Superior temporal gyrus (tissue), 1 donor: ENCODE results near the gene PKD2L1.
A peak's percentile ranks its signal among the peaks of the same experiment; 100 is the strongest.
"Not testable (repeated sequence)": the region's sequence is repeated elsewhere in the genome, so short reads cannot be mapped to it uniquely, and the experiment has no call there.

ENCODE experiments used
- DNase-seq: peaks from one replicate; pipeline ENCODE4 v3.0.0-alpha.2; 2016; ENCODE audit errors: extremely low spot score

Gene PKD2L1

DNA sequence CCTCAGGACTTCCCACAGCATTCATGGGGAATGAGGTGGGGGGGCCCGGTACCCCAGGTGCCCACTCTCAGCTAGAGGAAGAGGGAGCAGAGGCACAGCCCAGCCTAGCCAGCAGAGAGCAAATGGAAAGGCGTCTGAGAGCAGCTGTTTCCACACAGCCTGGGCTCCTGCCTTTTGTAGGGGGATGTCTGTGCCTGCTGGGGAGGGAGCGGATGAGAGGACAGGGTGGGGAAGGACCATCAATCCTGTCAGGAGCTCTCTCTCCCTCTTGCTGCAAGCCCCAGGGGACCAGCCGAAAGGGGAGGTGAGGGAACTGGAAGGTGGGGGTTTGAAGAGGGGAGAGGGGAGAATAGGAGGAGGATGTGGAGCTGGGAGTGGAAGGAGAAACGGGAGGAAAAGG lies at the start of gene PKD2L1:
PKD2L1 (minus strand) TSS at position 150 of the 400 bp plus-strand sequence; CDS start at position 25, 125 bp downstream.
- no peak for DNase-seq

DNA sequence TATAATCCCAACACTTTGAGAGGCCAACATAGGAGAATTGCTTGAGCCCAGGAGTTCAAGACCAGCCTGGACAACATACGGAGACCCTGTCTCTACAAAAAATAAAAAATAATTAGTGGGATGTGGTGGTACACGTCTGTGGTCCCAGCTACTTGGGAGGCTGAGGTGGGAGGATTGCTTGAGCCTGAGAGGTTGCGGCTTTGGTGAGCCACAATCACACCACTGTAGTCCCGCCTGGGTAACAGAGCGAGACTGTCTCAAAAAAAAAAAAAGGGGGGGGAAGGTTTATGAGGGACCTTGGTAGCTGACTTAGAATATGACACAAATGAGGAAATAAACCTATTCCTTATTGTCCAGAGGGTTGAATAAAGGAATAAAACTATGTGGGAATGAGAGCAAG lies 47.8 kb upstream of the PKD2L1 start:
- DNase-seq: no peak

DNA sequence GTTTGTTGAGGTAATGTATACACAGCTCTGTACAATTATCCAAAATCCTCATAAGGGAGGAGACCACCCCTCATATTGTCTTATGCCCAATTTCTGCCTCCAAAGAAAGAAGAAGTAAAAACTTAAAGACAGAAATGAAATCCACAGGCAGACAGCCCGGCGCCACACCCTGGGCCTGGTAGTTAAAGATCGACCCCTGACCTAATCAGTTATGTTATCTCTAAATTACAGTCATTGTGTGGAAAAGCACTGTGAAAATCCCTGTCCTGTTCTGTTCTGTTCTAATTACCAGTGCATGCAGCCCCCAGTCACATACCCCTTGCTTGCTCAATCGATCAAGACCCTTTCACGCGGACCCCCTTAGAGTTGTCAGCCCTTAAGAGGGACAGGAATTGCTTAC lies 46.6 kb upstream of the PKD2L1 start:
- not testable (repeated sequence) for DNase-seq

DNA sequence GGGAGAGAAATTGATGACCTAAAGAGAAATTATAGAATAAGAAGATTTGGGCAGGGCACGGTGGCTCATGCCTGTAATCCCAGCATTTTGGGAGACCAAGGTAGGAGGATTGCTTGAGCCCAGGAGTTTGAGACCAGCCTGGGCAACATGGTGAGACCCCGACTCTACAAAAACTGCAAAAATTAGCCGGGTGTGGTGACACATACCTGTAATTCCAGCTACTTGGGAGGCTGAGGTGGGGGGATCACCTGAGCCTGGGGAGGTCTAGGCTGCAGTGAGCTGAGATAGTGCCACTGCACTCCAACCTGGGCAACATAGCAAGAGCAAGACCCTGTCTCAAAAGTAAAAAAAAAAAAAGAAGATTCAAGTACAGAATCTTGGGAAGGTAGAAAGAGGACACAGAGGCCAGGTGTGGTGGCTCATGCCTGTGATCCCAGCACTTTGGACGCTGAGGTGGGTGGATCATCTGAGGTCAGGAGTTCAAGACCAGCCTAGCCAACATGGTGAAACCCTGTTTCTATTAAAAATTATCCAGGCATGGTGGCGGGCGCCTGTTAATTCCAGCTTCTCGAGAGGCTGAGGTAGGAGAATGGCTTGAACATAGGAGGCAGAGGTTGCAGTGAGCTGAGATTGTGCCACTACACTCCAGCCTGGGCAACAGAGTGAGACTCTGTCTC lies 44.8 kb upstream of the PKD2L1 start:
- not testable (repeated sequence) for DNase-seq

DNA sequence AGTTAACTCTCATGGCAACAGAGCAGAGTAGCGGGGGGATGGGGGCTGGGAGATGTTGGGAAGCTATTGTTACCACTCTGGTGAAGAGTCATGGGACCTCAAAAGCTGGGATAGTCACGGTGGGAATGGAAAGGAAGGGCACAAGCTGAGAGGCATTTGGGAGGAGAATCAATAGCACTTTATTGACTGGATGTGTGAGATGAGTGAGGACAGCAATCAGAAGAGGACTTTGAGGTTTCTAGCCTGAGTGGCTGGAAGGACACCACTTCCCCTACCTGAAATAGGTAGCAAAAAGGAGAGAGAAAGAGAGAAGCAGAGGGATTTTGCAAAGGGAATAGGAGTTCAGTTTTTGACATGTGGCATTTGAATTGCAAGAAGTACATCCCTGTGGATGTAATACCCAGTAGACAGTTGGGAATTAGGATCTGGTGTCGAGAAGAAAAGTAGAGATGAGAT lies 44.2 kb upstream of the PKD2L1 start:
- no peak for DNase-seq

DNA sequence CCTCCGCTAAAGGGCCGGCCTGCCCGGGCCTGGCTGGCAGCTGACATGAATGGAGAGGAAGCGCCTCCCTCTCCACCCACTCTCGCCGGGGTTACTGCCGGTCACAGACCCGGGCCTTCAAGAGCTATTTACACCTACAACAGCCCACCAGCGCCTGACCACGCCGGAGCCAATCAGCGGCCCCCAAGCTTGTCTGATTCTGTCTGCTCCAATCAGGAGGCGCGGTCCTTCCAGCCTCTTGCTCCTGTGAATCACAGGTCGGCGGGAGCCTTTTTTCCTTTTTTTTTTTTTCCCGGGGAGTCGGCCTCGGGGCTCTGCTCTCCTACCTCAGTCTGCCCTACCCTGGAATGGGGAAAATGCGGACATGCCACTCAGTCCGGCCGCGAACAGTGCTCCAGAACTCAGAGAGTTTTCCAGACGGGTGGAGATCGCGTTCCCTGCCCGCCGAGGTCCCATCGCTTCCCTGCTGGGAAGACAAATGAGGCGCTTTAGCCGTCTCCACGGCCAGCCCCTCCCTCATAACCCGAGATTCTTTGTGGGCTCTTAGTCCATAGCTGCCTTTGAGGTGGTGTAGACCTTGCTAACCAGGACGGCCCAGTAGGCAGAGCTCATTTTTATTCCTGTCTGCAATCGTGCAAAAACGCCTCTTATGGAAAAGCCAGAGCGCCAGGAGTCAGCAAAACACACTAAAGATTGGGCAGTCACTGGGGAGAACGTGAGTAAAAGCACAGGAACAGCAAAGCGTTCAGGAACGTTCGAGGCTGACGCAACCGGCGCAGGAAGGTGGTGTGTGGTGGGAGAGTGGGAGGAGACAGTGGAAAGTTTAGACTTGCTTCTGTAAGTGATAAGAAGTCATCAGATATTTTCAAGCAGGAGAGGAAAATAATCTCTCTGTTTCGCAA lies 43.5 kb upstream of the PKD2L1 start:
- DNase-seq: peak; percentile 99

DNA sequence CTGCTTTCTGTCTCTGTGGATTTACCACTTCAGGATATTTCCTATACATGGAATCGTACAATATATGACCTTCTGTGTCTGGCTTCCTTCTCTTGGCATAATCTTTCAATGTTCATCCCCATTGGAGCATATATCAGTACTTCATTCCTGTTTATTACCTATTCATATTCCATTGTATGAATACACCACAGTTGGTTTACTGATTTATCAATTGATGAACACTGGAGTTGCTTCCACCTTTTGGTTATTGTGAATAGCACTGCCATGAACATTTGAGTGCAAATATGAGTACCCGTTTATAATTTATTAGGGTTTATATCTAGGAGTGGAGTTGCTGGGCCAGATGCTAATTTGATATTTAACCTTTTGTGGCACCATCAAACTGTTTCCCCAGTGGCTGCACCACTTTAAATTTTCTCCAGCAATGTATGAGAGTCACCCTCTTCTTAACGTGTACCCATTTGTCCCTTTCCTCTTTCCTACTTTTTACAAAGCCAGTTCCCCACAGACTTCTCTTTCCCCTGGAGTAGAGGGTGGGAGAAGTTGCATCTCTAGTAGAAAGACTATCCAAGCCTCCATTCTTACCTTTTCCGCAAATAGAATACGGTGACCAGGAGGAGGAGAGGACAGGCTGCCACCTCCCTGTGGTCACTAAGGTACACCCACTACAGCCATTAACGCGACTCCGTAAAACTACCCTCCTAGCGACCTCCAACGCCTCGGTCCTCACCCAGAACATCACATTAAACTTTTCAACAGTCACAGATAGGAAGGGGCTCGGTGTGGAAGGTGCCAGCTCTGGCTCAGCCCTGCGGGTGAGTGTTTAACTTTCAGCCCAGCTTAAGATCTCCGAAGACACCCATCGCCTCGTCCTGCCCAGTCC lies 42.6 kb upstream of the PKD2L1 start:
- DNase-seq: peak; percentile 42

DNA sequence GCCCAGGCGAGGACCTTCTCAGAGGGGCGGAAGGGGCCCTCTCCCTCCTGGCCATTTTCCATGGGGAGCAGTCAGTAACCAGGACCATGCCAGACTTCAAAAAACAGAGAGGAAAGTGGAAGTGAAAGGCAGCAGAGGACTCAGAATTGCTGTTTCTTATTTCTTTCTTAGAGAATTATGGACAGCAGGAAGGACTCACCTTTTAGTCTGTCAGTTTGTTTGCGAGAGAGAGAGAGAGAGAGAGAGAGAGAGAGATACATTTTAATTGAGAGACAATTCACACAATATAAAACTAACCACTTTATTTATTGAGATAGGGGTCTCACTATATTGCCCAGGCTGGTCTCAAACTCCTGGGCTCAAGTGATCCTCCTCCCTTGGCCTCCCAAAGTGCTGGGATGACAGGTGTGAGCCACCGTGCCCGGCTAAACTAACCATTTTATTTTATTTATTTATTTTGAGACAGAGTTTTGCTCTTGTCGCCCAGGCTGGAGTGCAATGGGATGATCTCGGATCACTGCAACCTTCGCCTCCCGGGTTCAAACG lies 41.5 kb upstream of the PKD2L1 start:
- no peak for DNase-seq

DNA sequence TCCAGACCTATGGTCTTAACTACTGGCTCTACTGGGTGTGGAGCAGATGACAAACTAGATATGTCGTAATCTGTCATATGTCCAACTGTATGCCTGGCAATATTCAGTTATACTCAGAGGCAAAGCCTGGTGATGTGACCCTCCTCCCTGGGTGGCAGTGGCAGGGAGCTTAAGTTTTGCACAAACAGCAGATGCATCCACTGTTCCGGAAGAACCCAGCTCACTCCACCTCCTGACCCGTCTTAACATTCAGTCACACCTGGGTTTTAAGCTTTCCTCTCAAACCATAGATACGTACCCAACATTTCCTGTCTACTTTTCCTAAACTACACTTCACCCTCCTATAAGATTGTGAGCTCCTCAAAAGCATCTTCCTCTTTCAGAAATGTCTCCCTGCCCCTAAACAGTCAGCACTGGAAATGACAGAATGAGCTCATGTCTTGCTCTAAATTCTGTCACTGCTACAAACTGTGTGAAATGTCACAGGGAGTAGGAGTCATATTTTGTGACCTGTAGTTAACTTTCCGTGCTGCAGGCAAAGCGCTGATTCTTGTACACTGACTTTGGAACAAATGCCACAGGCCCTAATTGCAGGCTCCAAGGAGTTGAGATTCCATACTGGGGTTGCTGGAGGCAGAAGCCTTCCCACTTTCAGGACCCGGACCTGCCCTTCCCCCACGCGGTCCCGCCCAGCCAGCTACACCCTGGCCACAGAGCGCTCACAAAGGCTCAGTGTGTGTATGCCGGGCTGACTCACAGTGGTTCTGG lies 40.9 kb upstream of the PKD2L1 start:
- peak; percentile 83 for DNase-seq

DNA sequence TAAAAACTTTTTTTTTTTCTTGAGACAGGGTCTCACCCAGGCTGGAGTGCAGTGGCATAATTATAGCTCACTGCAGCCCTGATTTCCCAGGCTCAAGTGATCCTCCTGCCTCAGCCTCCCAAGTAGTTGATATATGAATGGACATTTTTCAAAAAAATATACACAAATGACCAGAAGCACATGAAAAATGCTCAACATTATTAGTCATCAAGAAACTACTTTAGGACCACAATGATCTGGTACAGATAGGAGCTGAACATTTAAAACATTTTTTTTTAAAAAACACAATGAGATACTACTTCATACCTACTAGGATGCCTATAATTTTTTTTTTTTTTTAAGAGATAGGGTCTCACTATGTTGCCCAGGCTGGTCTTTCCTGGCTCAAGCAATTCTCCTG lies 38.7 kb upstream of the PKD2L1 start:
- no peak for DNase-seq

DNA sequence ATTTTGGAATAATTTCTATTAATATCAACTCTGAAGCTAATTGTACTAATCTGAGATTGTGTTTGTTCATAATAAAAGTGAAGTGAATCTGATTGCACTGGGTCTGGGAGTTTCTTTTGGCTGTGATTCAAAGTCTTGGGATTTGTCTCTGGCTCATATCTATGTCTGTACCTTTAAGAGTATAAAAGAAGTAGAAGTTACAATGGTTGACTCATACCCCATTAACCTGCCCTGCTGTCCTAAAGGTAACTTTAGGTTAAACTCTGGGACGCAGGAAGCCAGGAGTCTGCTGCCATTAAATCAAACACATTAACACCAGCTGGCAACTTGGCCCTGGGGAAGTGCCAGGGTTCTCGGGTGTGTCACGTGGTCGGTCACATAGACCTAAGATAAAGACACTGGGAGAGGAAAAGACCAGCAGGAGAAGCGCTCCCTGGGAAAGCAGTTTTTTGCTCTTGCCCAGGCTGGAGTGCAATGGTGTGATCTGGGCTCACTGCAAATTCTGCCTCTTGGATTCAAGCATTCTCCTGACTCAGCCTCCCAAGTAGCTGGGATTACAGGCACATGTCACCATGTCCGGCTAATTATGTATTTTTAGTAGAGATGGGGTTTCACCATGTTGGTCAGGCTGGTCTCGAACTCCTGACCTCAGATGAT lies 34.8 kb upstream of the PKD2L1 start:
- no peak for DNase-seq

DNA sequence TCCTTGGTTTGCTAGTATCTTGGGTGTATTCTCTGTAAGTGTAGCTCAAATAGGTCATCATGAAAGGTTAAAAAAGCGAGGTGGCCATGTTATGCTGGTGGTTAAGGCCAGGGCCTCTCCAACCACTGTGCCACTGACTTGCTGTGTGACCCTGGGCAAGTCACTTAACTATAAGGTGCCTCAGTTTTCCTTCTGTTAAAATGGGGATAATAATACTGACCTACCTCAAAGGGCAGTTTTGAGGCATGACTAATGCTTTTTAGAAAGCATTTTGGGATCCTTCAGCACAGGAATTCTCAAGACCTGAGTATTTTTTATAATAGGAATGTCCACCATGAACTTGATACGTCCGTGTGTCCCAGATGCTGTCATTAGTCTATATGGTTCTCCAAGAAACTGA lies 34.1 kb upstream of the PKD2L1 start:
- no peak for DNase-seq

DNA sequence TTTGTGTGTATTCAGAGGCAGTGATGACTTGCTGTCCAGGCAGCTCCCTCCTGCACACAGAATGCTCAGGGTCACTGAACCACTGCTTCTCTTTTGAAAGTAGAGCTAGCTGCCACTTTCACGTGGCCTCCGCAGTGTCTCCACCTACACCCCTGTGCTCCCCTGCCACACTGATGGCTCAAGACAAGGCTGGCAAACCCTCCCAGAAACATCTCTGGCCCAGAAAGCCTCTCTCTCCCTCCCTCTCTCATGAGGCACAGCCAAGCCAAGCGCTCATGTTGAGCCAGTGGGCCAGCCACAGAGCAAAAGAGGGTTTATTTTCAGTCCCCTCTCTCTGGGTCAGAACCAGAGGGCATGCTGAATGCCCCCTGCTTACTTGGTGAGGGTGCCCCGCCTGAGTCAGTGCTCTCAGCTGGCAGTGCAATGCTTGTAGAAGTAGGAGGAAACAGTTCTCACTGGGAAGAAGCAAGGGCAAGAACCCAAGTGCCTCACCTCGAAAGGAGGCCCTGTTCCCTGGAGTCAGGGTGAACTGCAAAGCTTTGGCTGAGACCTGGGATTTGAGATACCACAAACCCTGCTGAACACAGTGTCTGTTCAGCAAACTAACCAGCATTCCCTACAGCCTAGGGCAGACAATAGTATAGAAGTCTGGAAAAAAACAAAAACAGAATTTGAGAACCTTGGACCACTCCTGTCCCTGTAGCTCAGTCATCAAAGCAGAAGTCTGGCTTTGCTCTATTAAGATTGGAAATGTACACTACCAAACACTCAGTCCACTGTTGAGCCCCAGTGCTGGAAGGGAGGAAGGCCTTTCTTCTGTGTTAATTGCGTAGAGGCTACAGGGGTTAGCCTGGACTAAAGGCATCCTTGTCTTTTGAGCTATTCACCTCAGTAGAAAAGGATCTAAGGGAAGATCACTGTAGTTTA lies 32.8 kb upstream of the PKD2L1 start:
- no peak for DNase-seq

DNA sequence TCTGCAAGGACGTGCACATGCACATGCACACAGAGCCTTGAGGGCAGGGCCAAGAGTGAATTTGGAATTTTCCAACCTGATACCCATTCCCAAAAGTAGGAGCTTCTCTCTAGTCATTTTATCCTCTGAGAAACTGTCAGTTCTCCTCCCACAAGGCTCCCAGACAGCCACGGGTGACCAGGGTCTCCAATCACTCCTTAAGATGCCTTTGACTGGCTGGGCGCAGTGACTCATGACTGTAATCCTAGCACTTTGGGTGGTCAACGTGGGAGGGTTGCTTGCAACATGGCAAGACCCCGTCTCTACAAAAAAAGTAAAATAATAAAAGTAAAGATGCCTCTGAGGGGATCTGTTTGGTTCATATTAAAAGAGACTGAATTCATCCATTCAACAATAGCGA lies 30.2 kb upstream of the PKD2L1 start:
- DNase-seq: no peak

DNA sequence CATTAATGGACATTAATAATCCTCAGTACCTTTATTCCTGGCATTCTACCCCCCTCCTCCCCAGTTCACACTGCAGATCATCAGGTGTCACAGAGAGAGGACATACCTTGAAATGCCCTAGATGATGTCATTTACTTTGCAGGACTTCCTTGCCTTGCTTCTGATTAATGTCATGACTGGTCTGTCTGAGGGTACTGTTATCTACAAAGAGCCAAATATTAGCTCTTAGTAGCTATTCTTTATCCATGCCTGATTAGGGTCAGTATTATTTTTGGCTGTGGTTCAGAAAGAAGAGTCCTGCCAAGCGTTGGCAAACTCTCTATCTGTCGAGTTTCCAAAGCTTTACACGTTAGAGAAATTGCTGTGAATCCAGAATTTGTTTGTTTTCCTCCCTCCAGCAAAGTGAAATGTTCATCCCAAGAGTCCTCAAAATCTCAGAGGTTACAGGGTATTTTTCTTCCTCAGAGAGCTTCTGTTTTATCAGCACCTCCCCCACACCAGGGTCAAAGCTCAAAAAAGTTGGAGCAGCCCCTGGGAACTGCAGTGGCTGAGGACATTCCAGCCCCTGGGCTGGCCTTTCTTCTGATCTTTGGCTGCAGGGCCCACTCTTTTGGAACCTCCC lies 29.6 kb upstream of the PKD2L1 start:
- no peak for DNase-seq

DNA sequence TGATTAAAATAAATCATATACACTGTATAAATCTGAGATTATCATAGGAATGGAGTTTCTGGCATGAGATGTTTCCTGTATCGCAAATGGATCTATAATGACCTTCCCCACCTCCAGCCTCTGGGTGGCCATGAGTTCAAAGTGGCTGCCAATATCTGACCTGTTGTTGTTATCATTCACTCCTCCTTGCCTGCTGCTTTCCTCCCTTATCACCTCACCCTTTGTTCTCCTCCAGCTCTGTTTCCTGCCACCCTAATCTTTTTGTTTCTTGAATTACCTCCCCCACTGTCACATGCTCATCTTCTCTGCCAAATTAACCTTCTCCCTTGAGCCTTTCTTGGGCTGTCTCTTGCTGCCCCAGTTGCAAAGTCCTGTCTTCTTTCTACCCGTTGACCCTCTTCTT lies 29.0 kb upstream of the PKD2L1 start:
- no peak for DNase-seq

DNA sequence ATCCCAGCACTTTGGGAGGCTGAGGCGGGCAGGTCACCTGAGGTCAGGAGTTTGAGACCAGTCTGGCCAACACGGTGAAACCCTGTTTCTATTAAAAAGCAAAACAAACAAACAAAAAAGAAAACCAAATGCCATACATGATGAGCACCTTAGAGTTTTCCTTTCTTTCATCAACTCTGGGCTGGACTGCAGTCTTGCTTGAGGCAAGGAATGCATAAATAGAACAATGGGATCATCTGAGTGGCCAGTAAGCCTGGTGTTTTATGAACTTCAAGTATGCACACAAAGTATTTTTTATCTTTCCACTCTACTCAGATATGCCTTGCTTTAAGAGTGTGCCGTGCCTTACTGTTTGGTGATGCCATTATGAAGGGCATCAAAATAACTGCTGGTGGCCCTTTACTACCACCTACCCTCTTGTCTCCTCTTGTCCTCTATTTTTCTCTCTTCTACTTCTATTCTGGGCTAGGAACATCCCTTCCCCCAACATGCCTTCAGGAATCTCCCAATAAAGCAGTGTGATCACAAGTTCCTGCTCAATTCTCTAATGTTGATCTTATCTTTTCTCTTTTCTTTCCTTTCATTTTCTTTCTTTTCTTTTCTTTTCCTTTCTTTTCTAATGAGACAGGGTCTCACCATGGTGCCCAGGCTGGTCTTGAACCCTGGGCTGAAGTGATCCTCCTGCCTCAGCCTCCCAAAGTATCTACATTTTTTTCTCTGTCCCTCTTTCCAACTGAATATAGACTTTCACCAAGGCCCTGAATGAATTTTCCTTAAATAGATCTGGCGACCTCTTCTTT lies 27.2 kb upstream of the PKD2L1 start:
- DNase-seq: no peak
